ENCODE results near the gene SLC23A2.
"Not testable (repeated sequence)": the region's sequence is repeated elsewhere in the genome, so short reads cannot be mapped to it uniquely, and the experiment has no call there.

Gene SLC23A2

GRCh38 chr20:5005326-5005725 is 4.0 kb upstream of the SLC23A2 start:
- DNase-seq, result no peak

GRCh38 chr20:5004825-5005224 is 3.5 kb upstream of the SLC23A2 start:
- DNase-seq, result not testable (repeated sequence)

GRCh38 chr20:5003626-5004025 is 2.3 kb upstream of the SLC23A2 start:
- DNase-seq, result no peak

- DNase-seq, result peak; percentile 63
These were observed 735 bp upstream of the SLC23A2 start for GRCh38 chr20:5002077-5002413.

- peak; percentile 70 for DNase-seq
These were observed 792 bp downstream of the SLC23A2 start for GRCh38 chr20:5000263-5001173.

- DNase-seq, result no peak
These were observed 1.5 kb downstream of the SLC23A2 start for GRCh38 chr20:4999788-5000187.

- DNase-seq, result no peak
These were observed 3.1 kb downstream of the SLC23A2 start for GRCh38 chr20:4998160-4998651.

- DNase-seq, result peak; percentile 1
These were observed 4.1 kb downstream of the SLC23A2 start for GRCh38 chr20:4997222-4997621.

- peak; percentile 61 for DNase-seq
These were observed 11.7 kb downstream of the SLC23A2 start for GRCh38 chr20:4989570-4989969.

GRCh38 chr20:4987130-4987529 is 14.2 kb downstream of the SLC23A2 start:
- peak; percentile 9 for DNase-seq

GRCh38 chr20:4985658-4986057 is 15.7 kb downstream of the SLC23A2 start:
- DNase-seq, result no peak

- no peak for DNase-seq
These were observed 19.0 kb downstream of the SLC23A2 start for GRCh38 chr20:4982281-4982680.

GRCh38 chr20:4979841-4980410 is 21.4 kb downstream of the SLC23A2 start:
- DNase-seq, result no peak

- DNase-seq, result peak; percentile 41
These were observed 23.0 kb downstream of the SLC23A2 start for GRCh38 chr20:4978050-4978918.

GRCh38 chr20:4976014-4976413 is 25.3 kb downstream of the SLC23A2 start:
- not testable (repeated sequence) for DNase-seq

- peak; percentile 72 for DNase-seq
These were observed 27.8 kb downstream of the SLC23A2 start for GRCh38 chr20:4973330-4974097.

- DNase-seq, result peak; percentile 24
These were observed 28.6 kb downstream of the SLC23A2 start for GRCh38 chr20:4972506-4973251.

GRCh38 chr20:4971064-4971463 is 30.2 kb downstream of the SLC23A2 start:
- no peak for DNase-seq

GRCh38 chr20:4967752-4968477 is 33.4 kb downstream of the SLC23A2 start:
- DNase-seq, result no peak

GRCh38 chr20:4966826-4967751 is 34.2 kb downstream of the SLC23A2 start:
- no peak for DNase-seq
